T-helper 2 cell (primary cell): ENCODE data around the gene HECA.
"Not testable (repeated sequence)": the region's sequence is repeated elsewhere in the genome, so short reads cannot be mapped to it uniquely, and the experiment has no call there.

Experiments
- DNase-seq, 5 experiments: peaks; one replicate each; pipeline versions ENCODE4 v3.0.0 to v3.0.0-alpha.2; 2012 to 2022

The HECA gene

GRCh38 chr6:139219271-139219729, 84.4 kb downstream of the HECA start:
- DNase-seq = peak in 4 of 5 experiments; percentile 33 to 90 (median 44)

GRCh38 chr6:139219746-139220145, 84.9 kb downstream of the HECA start:
- DNase-seq = no peak

- DNase-seq = not testable (repeated sequence)
These were observed 93.5 kb downstream of the HECA start for GRCh38 chr6:139228387-139228786.
